Measurements from ENCODE around the gene TAF4B. TPM values are rescaled to one million over a fixed set of nuclear protein-coding genes. Genes with fewer than 3 reads are reported as not detected.
"Not testable (repeated sequence)": the region's sequence is repeated elsewhere in the genome, so short reads cannot be mapped to it uniquely, and the experiment has no call there.

TAF4B gene
- total RNA-seq, 1 donor from 2014 or later = 2.3 TPM

GRCh38 chr18:26245434-26245833, 19.2 kb downstream of the TAF4B start:
- DNase-seq (ENCODE audit: extremely low spot score, unreplicated experiment); H3K27me3 Mint-ChIP-seq (ENCODE audit: unreplicated experiment); H3K4me3 Mint-ChIP-seq (ENCODE audit: unreplicated experiment); H3K27ac Mint-ChIP-seq (ENCODE audit: unreplicated experiment); H3K36me3 Mint-ChIP-seq (ENCODE audit: unreplicated experiment); H3K4me1 Mint-ChIP-seq (ENCODE audit: unreplicated experiment): not testable (repeated sequence)
- H3K9me3 Mint-ChIP-seq (ENCODE audit: unreplicated experiment) = peaks cover 16% of the 10 kb centered on the region

- H3K27me3 Mint-ChIP-seq (ENCODE audit: unreplicated experiment) = peaks cover 3% of the 10 kb centered on the region
- DNase-seq (ENCODE audit: extremely low spot score, unreplicated experiment) = no peak
- no peak for TF ChIP-seq CTCF (IDR thresholded peaks at IDR 0.05)
- H3K9me3 Mint-ChIP-seq (ENCODE audit: unreplicated experiment) = no peaks in the 10 kb centered on the region
- no peaks in the 10 kb centered on the region for H3K36me3 Mint-ChIP-seq (ENCODE audit: unreplicated experiment)
- H3K4me3 Mint-ChIP-seq (ENCODE audit: unreplicated experiment) = no peak overlapping the region
- no peaks in the 10 kb centered on the region for H3K4me1 Mint-ChIP-seq (ENCODE audit: unreplicated experiment)
- H3K27ac Mint-ChIP-seq (ENCODE audit: unreplicated experiment) = no peak overlapping the region
These were observed 26.2 kb downstream of the TAF4B start for GRCh38 chr18:26252411-26252810.

- not testable (repeated sequence) for H3K36me3 Mint-ChIP-seq (ENCODE audit: unreplicated experiment)
These were observed 28.6 kb downstream of the TAF4B start for GRCh38 chr18:26254808-26255207.

GRCh38 chr18:26255695-26256622, 29.7 kb downstream of the TAF4B start:
- H3K4me1 Mint-ChIP-seq (ENCODE audit: unreplicated experiment) = no peaks in the 10 kb centered on the region
- H3K27ac Mint-ChIP-seq (ENCODE audit: unreplicated experiment) = no peak overlapping the region
- no peaks in the 10 kb centered on the region for H3K9me3 Mint-ChIP-seq (ENCODE audit: unreplicated experiment)
- peaks cover 3% of the 10 kb centered on the region for H3K27me3 Mint-ChIP-seq (ENCODE audit: unreplicated experiment)
- H3K36me3 Mint-ChIP-seq (ENCODE audit: unreplicated experiment) = no peaks in the 10 kb centered on the region
- no peak for TF ChIP-seq CTCF (IDR thresholded peaks at IDR 0.05)
- H3K4me3 Mint-ChIP-seq (ENCODE audit: unreplicated experiment) = no peak overlapping the region
- no peak for DNase-seq (ENCODE audit: extremely low spot score, unreplicated experiment)

More at GRCh38 chr18:26254808-26255207, 28.6 kb downstream of the TAF4B start:
- H3K9me3 Mint-ChIP-seq (ENCODE audit: unreplicated experiment); DNase-seq (ENCODE audit: extremely low spot score, unreplicated experiment); H3K27me3 Mint-ChIP-seq (ENCODE audit: unreplicated experiment); H3K4me1 Mint-ChIP-seq (ENCODE audit: unreplicated experiment); H3K4me3 Mint-ChIP-seq (ENCODE audit: unreplicated experiment); H3K27ac Mint-ChIP-seq (ENCODE audit: unreplicated experiment): not testable (repeated sequence)

- Mint-ChIP-seq H3K27me3 (ENCODE audit: unreplicated experiment) (peaks cover 3% of the 10 kb centered on the region), H3K9me3 (ENCODE audit: unreplicated experiment) (no peaks in the 10 kb centered on the region), H3K4me3 (ENCODE audit: unreplicated experiment) (no peak overlapping the region), H3K4me1 (ENCODE audit: unreplicated experiment) (no peaks in the 10 kb centered on the region), H3K27ac (ENCODE audit: unreplicated experiment) (no peak overlapping the region), H3K36me3 (ENCODE audit: unreplicated experiment) (no peaks in the 10 kb centered on the region)
- no peak for DNase-seq (ENCODE audit: extremely low spot score, unreplicated experiment)
- no peak for TF ChIP-seq CTCF (IDR thresholded peaks at IDR 0.05)
These were observed 32.5 kb downstream of the TAF4B start for GRCh38 chr18:26258711-26259110.

GRCh38 chr18:26259416-26259815, 33.2 kb downstream of the TAF4B start:
- not testable (repeated sequence) for H3K4me3 Mint-ChIP-seq (ENCODE audit: unreplicated experiment); H3K36me3 Mint-ChIP-seq (ENCODE audit: unreplicated experiment); DNase-seq (ENCODE audit: extremely low spot score, unreplicated experiment); H3K27ac Mint-ChIP-seq (ENCODE audit: unreplicated experiment); H3K4me1 Mint-ChIP-seq (ENCODE audit: unreplicated experiment); H3K27me3 Mint-ChIP-seq (ENCODE audit: unreplicated experiment); H3K9me3 Mint-ChIP-seq (ENCODE audit: unreplicated experiment)

Data from osteocyte (in vitro differentiated cells).